Thyroid gland (tissue), 4 donors: Measurements from ENCODE around the gene CDC25B. TPM values are rescaled to one million over a fixed set of nuclear protein-coding genes. Genes with fewer than 3 reads are reported as not detected.

Experiments
- DNase-seq, 2 donors: peaks; one replicate each; pipeline ENCODE4 v3.0.0-alpha.2; 2019
- H3K27ac ChIP-seq, 3 donors: fragments of 200-600 bp; sonication (generic); 1 replicate in 2 of 3; 2 replicates in 1 of 3; pipeline ENCODE4 v1.5.1; 2016 to 2019; ENCODE audit warnings: mild to moderate bottlenecking in 1 of 3, moderate library complexity in 1 of 3
- H3K27me3 ChIP-seq: fragments of 200-600 bp; sonication (generic); one replicate; pipeline ENCODE4 v1.5.1; 2019
- H3K36me3 ChIP-seq, 2 donors: fragments of 200-600 bp; sonication (generic); one replicate each; pipeline ENCODE4 v1.5.1; 2016 to 2019
- H3K4me1 ChIP-seq, 2 donors: fragments of 200-600 bp; sonication (generic); one replicate each; pipeline ENCODE4 v1.5.1; 2017 to 2019
- H3K4me3 ChIP-seq, 3 donors: fragments of 200-600 bp; sonication (generic); replicated peaks in 1 of 3; 1 replicate in 2 of 3; 2 replicates in 1 of 3; pipeline ENCODE4 v1.5.1; 2016; ENCODE audit warnings: mild to moderate bottlenecking in 1 of 3
- H3K9me3 ChIP-seq: fragments of 200-600 bp; sonication (generic); one replicate; pipeline ENCODE4 v1.5.1; 2017
- POLR2A ChIP-seq, 2 donors: fragments of 450-650 bp; IDR thresholded peaks; one replicate each; pipeline ENCODE4 v1.6.1; 2017; ENCODE audit warnings: antibody characterized with exemption in 2 of 2, mild to moderate bottlenecking in 2 of 2, moderate library complexity in 1 of 2
- WGBS, 2 donors: methylation state at CpG; one replicate each; pipeline ENCODE4 v1.1.5; 2017; 5-methylcytosine and 5-hydroxymethylcytosine counted together
- intact Hi-C: fragments of 100-400 bp; cut with DNase I; formaldehyde crosslinking; loops from one replicate; pipeline ENCODE4 v1.15.1; 2023
- total RNA-seq, 4 donors: library from RNA; depleted of rRNA; stranded (reverse); fragments of >200 nt; gene quantifications; one replicate each; pipeline ENCODE4 v1.2.3, GENCODE V29; 2016
- TF ChIP-seq, protein P1 (sequence below), 6 experiments: fragments of 200-600 bp in 3 of 6; fragments of 450-650 bp in 3 of 6; sonication (generic) in 3 of 6; IDR thresholded peaks; one replicate each; pipeline ENCODE4 v1.5.1; 2016 to 2019; ENCODE audit warnings: antibody characterized with exemption in 6 of 6, mild to moderate bottlenecking in 2 of 6, inconsistent platforms in 1 of 6, moderate library complexity in 1 of 6

The CDC25B gene
- total RNA-seq, 4 donors from 2014 or later, result 23.7 to 43.9 (median 27.8) TPM

DNA sequence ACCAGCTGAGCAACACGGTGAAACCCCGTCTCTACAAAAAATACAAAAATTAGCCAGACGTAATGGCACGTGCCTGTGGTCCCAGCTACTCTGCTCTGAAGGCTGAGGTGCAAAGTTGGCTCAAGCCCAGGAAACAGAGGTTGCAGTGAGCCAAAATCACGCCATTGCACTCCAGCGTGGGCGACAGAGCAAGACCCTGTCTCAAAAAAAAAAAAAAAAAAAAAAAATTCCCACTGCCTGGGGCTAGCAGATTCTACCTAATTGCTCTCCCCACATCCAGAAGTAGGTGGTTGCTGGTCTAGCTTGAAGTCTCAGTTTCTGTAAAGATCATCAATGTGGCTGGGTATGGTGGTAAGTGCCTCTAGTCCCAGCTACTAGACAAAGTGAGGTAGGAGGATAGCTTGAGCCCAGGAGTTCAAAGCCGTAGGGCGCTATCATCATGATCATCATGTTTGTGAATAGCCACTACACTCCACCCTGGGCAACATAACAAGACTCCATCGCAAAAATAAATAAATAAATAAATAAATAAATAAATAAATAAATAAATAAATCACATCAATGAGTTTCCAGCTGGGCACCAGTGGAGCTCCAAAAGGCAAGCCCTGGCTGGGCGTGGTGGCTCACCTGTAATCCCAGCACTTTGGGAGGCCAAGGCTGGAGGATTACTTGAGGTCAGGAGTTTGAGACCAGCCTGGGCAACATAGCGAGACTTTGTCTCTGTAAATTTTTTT, 17.9 kb downstream of the CDC25B start:
- Histone ChIP-seq H3K9me3 (no peaks in the 10 kb centered on the region), H3K27me3 (no peaks in the 10 kb centered on the region), H3K4me3 (no peak overlapping the region), H3K36me3 (no peaks in the 10 kb centered on the region), H3K4me1 (peaks cover 29 to 44% of the 10 kb centered on the region in 2 donors), H3K27ac (peak overlapping the region; percentile 87 to 98 (median 97))
- DNase-seq, result peak; percentile 58 to 63
- 60 to 76% methylated on average over 12 of the region's 12 CpGs for WGBS, 2 donors
- intact Hi-C loops, result no loop called here
- no peak for TF ChIP-seq POLR2A (IDR thresholded peaks at IDR 0.05)
- TF ChIP-seq, protein P1, sequence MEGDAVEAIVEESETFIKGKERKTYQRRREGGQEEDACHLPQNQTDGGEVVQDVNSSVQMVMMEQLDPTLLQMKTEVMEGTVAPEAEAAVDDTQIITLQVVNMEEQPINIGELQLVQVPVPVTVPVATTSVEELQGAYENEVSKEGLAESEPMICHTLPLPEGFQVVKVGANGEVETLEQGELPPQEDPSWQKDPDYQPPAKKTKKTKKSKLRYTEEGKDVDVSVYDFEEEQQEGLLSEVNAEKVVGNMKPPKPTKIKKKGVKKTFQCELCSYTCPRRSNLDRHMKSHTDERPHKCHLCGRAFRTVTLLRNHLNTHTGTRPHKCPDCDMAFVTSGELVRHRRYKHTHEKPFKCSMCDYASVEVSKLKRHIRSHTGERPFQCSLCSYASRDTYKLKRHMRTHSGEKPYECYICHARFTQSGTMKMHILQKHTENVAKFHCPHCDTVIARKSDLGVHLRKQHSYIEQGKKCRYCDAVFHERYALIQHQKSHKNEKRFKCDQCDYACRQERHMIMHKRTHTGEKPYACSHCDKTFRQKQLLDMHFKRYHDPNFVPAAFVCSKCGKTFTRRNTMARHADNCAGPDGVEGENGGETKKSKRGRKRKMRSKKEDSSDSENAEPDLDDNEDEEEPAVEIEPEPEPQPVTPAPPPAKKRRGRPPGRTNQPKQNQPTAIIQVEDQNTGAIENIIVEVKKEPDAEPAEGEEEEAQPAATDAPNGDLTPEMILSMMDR (IDR thresholded peaks at IDR 0.05), result no peak

DNA sequence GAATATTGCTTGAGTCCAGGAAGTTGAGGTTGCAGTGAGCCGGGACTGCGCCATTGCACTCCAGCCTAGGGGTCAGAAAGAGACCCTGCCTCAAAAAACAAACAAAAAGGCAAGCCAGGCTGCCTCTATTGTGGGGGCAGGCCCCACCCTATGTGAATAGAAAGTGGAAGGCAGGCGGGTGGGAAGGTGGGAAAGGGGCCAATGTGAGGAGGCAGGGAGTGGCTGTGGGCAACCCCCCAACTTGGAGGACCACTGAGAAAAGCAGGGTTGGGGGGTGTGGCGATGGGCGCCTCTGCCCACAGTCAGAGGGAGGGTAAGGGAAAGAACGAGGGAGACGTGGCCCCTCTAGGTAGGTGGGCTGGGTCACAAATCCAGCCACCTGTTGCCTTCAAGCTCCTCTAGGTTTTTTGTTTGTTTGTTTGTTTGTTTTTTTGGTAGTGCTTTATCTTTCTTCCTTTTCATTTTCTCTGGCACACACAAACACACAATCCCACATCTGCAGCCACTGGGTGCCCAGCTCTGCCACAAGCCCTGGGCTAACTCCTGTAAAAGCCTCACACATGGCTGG, 18.9 kb downstream of the CDC25B start:
- H3K27me3 ChIP-seq, result no peaks in the 10 kb centered on the region
- WGBS, 2 donors, result 79 to 88% methylated on average over 7 of the region's 7 CpGs
- no peak for DNase-seq
- H3K4me3 ChIP-seq, result no peak overlapping the region
- H3K4me1 ChIP-seq, result peaks cover 35 to 45% of the 10 kb centered on the region in 2 donors
- H3K27ac ChIP-seq, result no peak overlapping the region
- intact Hi-C loops, result no loop called here
- TF ChIP-seq, protein P1 (IDR thresholded peaks at IDR 0.05), result no peak
- TF ChIP-seq POLR2A (IDR thresholded peaks at IDR 0.05), result no peak
- no peaks in the 10 kb centered on the region for H3K36me3 ChIP-seq
- no peaks in the 10 kb centered on the region for H3K9me3 ChIP-seq

DNA sequence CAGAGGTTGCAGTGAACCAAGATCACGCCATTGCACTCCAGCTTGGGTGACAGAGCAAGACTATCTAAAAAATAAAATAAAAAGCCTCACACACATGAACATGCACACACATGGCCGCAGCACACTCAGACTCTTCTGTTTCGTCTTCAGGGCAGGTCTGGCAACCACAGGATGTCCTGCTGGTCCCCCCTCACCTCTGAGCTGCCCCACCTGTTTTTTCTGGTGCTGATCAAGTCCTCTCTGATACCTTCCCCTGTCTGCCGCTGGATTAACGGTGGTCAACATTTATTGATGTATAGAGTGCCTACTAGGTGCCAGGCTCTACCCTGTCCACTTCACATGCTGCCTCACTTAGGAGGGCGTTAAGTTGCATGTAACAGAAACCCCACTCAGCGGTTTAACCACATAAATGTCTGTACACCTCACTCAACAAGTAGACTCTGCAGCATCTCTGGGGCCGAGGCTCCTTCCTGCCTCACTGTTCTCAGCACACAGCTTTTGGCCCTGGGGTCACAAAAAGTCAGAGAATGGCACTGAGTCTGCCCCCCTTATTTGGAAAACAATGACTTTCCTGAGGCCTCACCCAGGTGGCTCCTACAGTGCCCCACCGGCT, 19.7 kb downstream of the CDC25B start:
- no peak overlapping the region for H3K27ac ChIP-seq
- 78 to 79% methylated on average over 9 of the region's 9 CpGs for WGBS, 2 donors

DNA sequence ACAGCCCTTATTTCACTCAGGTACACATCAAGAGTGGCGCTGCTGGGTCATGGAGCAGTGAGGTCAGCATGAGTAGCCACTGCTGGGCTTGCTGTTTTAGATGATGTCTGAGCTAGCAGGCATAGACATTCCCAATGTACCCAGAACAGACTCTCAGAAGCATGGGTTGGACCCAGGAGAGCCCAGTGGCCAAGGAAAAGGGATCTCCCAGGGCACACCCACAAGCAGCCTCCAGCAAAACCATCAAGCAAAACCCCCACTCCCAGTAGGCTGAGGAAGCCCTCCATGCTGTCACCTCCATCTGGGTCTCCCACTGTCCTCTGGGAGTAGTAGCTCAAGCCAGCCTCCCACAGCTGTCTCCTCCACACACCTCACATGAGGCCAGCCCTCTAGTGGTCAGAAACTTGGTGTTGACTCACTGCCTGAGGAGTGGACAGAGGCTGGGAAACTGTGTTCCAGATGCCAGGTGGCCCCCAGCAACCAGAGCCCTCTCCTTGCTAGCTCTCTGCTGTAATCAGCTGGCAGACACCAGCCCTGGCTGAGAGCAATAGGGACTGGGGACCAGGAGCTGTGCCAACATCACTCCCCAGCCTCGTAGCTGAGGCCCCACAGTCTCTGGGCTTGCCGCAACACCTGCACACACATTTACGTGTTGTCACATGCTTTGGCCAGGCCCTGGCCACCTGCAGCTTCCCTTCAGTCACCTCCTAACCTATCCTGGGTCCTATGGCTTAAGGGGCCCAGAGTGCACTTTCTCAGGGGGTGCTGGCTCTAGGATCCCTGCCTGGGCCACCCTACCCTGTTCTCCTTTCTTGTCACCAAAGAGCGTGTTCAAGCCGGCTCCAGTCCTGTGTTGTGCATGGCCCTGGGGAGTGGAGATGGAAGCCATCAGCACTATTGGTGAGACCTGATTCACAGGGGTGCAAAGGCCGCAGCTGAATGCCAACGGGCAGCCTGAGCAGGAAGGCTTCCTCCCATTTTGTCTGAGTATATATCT, 22.3 kb downstream of the CDC25B start:
- Histone ChIP-seq H3K9me3 (no peaks in the 10 kb centered on the region), H3K4me3 (no peak overlapping the region), H3K36me3 (peaks cover 8 to 9% of the 10 kb centered on the region in 2 donors), H3K27ac (peak overlapping the region in 2 of 3 donors; percentile 12 to 38), H3K4me1 (peaks cover 7 to 29% of the 10 kb centered on the region in 2 donors), H3K27me3 (no peaks in the 10 kb centered on the region)
- TF ChIP-seq POLR2A (IDR thresholded peaks at IDR 0.05), result no peak
- TF ChIP-seq, protein P1 (IDR thresholded peaks at IDR 0.05), result peak; percentile 23 to 65 (median 54)
- peak; percentile 72 to 73 for DNase-seq
- intact Hi-C loops, result loop anchor here (2.0 kb wide), 1 partner anchor 30 kb away; no protein-coding TSS in a partner anchor
- WGBS, 2 donors, result 93 to 94% methylated on average over 5 to 8 of the region's 8 CpGs

More for the DNA sequence above, 19.7 kb downstream of the CDC25B start:
- Histone ChIP-seq H3K4me1 (peaks cover 27 to 39% of the 10 kb centered on the region in 2 donors), H3K27me3 (no peaks in the 10 kb centered on the region), H3K36me3 (no peaks in the 10 kb centered on the region), H3K4me3 (no peak overlapping the region), H3K9me3 (no peaks in the 10 kb centered on the region)
- intact Hi-C loops, result no loop called here
- DNase-seq, result no peak
- TF ChIP-seq, protein P1 (IDR thresholded peaks at IDR 0.05), result no peak
- no peak for TF ChIP-seq POLR2A (IDR thresholded peaks at IDR 0.05)
